Measurements from ENCODE around the gene MCUB.
"Not testable (repeated sequence)": the region's sequence is repeated elsewhere in the genome, so short reads cannot be mapped to it uniquely, and the experiment has no call there.

The MCUB gene

GRCh38 chr4:109640644-109641043 lies 80.6 kb downstream of the MCUB start:
- DNase-seq: no peak

DNA sequence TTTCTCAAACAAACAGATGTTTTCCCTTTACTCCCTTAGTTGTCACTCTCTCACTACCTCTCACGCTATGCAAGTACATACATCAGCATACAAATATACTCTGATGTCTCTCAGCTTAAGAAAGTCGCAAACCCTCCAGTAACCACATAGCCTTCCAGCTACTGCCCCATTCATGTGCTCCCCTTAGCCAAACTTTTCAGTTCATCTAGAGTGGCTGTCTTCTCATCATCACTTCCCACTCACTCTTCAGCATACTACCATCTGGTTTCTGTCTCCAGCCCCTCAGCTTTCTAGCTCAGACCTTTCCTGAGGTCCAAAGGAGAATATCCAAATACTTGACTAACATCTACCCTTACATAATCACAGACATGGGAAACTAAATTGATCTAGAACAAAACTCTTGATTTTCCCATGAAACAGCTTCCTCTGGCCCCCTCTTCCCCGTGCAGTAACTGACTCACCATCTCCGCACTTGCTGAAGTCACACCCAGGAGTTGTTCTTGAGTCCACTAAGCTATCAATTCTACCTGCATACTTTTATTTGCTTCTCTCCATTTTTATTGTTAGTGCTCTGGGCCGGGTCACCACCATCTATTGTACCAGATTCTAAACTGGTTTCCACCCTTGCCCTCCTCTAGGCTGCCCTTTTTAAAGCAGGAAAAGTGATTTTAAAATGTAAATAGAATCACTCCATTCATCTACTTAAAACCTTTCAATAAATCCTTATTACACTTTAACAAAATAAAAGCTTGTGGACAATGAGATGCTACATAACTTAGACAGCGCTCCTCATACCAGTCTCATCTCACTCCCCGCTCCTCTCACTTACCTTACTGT lies 86.0 kb downstream of the MCUB start:
- DNase-seq: no peak

GRCh38 chr4:109648266-109648996 lies 88.4 kb downstream of the MCUB start:
- DNase-seq: no peak

DNA sequence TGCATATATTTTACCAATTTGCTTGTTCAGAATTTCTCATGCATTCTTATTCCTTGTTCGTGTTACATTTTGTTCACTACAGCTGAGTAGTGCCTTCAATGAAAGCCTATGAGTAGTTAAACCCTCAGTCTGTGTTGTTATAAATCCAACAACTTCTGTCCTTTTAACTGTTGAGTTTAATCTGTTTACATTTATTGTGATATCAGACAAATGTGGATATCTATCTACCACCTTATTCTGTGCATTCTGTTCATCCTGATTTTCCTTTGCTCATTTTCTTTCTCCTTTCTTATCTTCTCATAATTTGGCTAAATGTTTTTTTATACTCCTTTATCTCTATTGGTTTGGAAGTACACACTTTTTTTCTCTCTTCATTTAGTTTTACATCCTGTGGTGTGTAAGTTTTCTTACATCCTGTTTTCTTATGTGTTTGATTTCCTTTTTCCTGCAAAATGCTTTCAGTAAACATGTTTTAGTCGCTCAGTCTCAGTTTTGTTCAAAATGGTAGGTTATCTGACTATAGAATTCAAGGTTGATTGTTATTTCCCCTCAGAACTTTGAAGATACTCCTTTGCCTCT lies 89.0 kb downstream of the MCUB start:
- DNase-seq: no peak

DNA sequence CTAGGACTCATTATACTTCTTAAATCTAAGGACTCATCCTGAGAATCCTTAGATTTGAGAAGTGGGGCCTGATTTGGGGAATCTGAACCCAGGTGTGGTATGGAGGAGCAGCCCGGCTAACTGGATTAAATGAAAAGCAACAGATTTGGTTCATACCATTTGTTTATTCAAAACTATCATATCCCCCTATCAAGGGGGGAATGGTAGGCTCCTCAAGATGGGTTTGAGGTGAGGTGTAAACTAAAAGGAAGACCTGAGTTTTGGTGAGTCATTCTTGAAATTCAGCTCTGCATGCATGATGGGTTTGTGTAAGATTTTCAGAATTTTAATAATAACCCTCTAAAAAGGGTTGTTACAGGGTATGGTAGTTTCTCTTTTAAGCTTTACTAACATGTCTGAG lies 89.8 kb downstream of the MCUB start:
- no peak for DNase-seq

GRCh38 chr4:109655396-109655795 lies 95.3 kb downstream of the MCUB start:
- no peak for DNase-seq

GRCh38 chr4:109657854-109658418 lies 97.9 kb downstream of the MCUB start:
- no peak for DNase-seq

DNA sequence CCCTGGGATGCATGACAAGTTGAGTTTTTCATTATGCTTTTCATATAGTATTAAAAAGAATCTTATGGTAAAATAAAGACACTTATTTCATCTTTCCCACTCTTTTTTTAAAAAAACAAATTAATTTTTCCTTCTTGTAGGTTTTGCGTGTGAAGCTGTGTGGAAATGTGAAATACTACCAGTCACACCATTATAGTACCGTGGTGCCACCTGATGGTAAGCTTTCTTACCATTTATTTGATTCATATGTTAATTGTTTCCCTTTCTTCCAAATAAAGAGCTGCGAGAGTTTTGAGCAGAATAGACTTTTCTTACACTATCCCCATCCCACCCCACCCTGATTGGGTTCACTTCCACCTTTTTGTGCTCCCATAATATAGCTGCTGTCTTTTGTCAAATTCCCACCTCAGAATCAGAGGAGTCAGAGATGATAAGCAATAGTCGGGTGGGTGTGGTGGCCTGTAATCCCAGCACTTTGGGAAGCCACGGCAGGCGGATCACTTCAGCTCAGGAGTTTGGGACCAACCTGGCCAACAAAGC lies 98.9 kb downstream of the MCUB start:
- DNase-seq: no peak

- DNase-seq: no peak
These were observed 102.1 kb downstream of the MCUB start for GRCh38 chr4:109662116-109662515.

DNA sequence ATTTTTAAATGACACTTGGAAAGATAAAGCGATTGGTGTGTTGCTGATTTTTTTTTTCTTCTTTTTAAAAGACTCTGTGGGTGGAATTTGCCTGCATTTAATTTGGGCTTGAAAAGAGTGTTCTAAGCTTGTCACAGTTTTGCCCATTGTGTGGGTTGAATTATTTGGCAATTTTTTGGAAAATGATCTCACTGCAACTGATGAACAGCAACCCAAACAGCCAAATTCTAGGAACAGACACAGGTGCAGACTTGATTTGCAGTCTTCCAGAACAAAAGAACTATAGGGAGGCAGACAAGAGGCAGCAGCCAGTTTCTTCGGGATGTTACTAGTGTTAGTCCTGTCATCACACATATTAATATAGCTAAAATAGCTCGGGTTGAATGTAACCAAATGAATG lies 102.7 kb downstream of the MCUB start:
- DNase-seq: no peak

DNA sequence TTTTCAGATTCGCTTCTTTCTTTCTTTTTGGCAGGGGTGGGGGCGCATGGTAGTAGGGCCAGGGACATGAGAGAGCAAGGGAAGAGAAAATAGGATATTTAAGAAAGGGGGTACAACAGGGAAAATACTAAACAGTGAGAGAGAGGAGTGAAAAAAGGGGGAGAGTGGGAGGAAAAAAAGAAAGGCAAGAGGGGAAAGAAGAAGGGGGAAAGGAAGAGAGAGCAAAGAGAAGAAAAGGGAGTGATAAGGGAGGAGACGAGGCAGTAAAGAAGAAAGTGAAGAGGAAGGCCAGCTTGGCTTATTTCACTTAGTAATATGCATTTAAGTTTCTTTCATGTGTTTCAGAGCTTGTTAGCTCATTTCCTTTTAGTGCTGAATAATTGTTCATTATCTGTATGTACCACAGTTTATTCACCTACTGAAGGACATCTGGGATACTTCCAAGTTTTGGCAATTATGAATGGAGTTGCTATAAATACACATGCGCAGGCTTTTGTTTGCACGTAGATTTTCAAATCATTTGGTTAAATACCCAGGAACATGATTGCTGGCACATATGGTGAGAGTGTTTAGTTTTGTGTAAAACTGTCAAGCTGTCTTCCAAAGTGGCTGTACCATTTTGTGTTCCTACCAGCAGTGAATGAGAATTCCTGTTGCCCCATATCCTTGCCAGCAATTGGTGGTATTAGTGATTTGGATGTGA lies 105.9 kb downstream of the MCUB start:
- DNase-seq: no peak

DNA sequence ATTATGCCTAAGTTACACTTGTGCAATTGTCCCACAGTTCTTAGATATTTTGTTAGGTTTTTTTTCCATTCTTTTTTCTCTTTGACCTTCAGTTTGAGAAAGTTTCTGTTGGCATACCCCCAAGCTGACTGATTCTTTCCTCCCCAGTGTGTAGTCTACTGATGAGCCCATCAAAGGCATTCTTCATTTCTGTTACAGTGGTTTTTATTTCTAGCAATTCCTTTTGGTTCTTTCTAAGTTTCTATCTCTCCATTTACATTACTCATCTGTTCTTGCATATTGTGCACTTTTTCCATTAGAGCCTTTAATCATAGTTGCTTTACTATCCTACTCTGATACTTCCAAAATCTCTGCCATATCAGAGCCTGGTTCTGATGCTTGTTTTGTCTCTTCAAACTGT lies 111.3 kb downstream of the MCUB start:
- no peak for DNase-seq

- no peak for DNase-seq
These were observed 112.3 kb downstream of the MCUB start for GRCh38 chr4:109672169-109672930.

DNA sequence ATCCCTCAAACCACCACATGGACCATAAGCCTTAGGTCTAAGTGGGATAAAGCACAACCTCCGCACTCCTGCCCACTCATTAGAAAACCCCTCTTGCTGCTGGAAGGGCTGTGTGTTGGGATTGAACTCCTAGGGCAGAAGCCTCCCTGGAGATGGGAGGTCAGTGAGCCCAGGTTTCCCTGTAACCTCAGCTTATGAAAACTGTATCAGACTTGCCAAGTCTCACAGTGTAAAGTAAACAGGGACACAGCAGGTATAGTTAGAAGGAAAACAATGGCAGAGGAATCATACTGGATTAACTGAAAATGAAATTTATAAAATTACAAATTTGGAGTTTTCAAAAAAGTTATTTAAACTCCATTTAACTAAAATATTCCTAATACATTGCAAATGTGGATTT lies 113.3 kb downstream of the MCUB start:
- no peak for DNase-seq

DNA sequence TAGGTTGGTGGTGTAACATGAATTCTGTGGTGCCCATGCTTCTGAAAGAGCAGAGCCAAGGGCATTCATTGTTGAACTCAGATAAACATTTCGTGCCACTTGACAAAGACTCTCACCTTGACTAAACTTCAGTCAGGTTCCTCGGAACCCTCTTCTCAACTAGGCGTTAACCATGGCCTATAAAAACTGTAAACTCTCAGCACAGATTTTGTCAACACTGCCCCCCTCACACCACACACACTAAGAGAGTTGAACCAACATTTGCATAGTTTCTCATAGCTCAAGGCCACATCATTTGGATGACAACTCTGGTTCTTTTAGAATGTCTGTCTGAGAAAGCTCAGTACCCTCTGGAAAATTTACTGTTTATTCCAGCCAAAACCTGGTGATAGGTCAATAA lies 115.1 kb downstream of the MCUB start:
- no peak for DNase-seq

DNA sequence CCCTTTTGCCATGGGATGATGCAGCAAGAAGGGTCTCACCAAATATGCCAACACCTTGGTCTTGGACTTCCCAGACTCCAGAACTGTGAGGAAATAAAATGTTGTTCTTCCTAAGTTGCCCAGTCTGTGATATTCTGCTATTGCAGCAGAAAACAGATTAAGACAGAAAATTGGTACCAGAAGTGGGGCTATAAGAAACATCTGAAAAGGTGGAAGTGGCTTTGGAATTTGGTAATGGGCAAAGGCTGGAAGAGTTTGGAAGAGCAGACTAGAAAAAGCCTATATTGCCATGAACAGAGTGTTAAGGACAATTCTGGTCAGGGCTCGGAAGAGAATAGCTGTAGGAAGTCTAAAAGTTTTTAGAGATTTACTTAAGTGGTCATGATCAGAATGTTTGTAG lies 115.8 kb downstream of the MCUB start:
- no peak for DNase-seq

DNA sequence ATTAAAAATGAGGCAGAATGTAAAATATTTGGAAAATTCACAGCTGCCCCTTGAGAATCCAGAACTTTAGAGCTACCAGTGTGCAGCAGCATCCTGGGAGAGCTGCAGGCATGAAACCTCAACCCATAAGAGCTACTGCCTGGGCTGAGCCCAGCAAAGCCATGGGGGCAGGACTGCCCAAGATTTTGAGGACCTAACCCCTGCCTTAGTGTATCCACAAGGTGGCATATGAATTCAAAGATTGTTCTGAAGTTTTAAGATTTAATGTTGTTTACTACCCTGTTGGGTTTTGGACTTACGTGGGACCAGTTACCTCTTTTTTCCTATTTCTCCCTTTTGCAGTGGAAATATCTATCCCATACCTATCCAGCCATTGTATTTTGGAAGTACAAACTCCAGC lies 116.8 kb downstream of the MCUB start:
- peak; percentile 3 for DNase-seq

DNA sequence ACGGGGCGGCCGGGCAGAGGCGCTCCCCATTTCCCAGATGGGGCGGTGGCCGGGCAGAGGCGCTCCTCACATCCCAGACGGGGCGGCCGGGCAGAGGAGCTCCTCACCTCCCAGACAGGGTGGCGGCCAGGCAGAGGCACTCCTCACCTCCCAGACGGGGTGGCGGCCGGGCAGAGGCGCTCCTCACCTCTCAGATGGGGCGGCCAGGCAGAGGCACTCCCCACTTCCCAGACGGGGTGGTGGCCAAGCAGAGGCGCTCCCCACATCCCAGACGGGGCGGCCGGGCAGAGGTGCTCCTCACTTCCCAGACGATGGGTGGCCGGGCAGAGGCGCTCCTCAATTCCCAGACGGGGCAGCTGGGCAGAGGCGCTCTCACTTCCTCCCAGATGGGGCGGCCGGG lies 118.4 kb downstream of the MCUB start:
- DNase-seq: not testable (repeated sequence)

GRCh38 chr4:109678925-109679324 lies 118.9 kb downstream of the MCUB start:
- DNase-seq: not testable (repeated sequence)

- DNase-seq: no peak
These were observed 122.8 kb downstream of the MCUB start for GRCh38 chr4:109682875-109683274.

- no peak for DNase-seq
These were observed 123.7 kb downstream of the MCUB start for GRCh38 chr4:109683621-109684253.
